Ishikawa (cell line): ENCODE measurements around the gene C6orf15.

Experiments
- CEBPB ChIP-seq: IDR thresholded peaks from 2 replicates; pipeline ENCODE4 v1.6.1; 2012
- CREB1 ChIP-seq: IDR thresholded peaks from 2 replicates; pipeline ENCODE4 v1.6.1; 2012; ENCODE audit warnings: low read depth
- EGR1 ChIP-seq: IDR thresholded peaks from 2 replicates; pipeline ENCODE4 v1.6.1; 2012
- EP300 ChIP-seq: IDR thresholded peaks from 2 replicates; pipeline ENCODE4 v1.6.1; 2012; ENCODE audit warnings: borderline replicate concordance
- FOXM1 ChIP-seq: IDR thresholded peaks from 2 replicates; pipeline ENCODE4 v1.6.1; 2012; ENCODE audit warnings: low read depth, borderline replicate concordance
- MAX ChIP-seq: IDR thresholded peaks from 2 replicates; pipeline ENCODE4 v1.6.1; 2012
- NFIC ChIP-seq: IDR thresholded peaks from 2 replicates; pipeline ENCODE4 v1.6.1; 2012
- REST ChIP-seq: IDR thresholded peaks from 2 replicates; pipeline ENCODE4 v1.6.1; 2012; ENCODE audit warnings: low read depth, mild to moderate bottlenecking
- TAF1 ChIP-seq: IDR thresholded peaks from 2 replicates; pipeline ENCODE4 v1.6.1; 2012; ENCODE audit warnings: low read depth, mild to moderate bottlenecking
- TCF12 ChIP-seq: IDR thresholded peaks from 2 replicates; pipeline ENCODE4 v1.6.1; 2012; ENCODE audit warnings: low read depth
- TEAD4 ChIP-seq: IDR thresholded peaks from 2 replicates; pipeline ENCODE4 v1.6.1; 2012
- YY1 ChIP-seq: IDR thresholded peaks from 2 replicates; pipeline ENCODE4 v1.6.1; 2012; ENCODE audit warnings: low read depth
- ZBTB7A ChIP-seq: IDR thresholded peaks from 2 replicates; pipeline ENCODE4 v1.6.1; 2012; ENCODE audit warnings: low read depth
- TF ChIP-seq, protein P1 (sequence below): IDR thresholded peaks from 2 replicates; pipeline ENCODE4 v1.6.1; 2012

C6orf15 gene

GRCh38 chr6:31107052-31107451 is 5.3 kb downstream of the C6orf15 start:
- TF ChIP-seq TEAD4 (no peak), MAX (no peak), YY1 (no peak), REST (no peak), ZBTB7A (no peak), TCF12 (no peak)
- TF ChIP-seq, protein P1, sequence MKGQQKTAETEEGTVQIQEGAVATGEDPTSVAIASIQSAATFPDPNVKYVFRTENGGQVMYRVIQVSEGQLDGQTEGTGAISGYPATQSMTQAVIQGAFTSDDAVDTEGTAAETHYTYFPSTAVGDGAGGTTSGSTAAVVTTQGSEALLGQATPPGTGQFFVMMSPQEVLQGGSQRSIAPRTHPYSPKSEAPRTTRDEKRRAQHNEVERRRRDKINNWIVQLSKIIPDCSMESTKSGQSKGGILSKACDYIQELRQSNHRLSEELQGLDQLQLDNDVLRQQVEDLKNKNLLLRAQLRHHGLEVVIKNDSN = no peak

DNA sequence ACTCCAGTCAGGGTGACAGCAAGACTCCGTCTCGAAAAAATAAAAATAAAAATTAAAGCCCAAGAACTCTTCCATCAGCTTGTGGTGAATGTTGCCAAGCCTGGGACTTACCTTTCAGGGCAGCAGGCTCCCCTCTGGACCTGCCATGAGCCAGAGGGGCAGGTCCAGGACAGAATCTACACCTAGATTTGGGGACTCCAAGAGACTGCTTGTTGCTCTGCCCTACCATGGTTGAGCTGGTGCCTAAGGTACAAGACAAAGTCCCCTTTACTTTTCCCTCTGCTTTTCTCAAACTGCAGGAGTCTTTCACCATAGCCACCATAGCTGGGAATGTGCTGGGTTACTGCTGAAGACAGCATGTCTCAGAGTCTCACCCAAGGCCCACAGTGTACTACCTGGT is 9.2 kb downstream of the C6orf15 start:
- no peak for TF ChIP-seq TEAD4
- no peak for TF ChIP-seq MAX
- no peak for TF ChIP-seq TAF1
- TF ChIP-seq ZBTB7A = no peak
- TF ChIP-seq YY1 = no peak
- TF ChIP-seq CEBPB = no peak
- TF ChIP-seq EP300 = no peak
- TF ChIP-seq FOXM1 = no peak

DNA sequence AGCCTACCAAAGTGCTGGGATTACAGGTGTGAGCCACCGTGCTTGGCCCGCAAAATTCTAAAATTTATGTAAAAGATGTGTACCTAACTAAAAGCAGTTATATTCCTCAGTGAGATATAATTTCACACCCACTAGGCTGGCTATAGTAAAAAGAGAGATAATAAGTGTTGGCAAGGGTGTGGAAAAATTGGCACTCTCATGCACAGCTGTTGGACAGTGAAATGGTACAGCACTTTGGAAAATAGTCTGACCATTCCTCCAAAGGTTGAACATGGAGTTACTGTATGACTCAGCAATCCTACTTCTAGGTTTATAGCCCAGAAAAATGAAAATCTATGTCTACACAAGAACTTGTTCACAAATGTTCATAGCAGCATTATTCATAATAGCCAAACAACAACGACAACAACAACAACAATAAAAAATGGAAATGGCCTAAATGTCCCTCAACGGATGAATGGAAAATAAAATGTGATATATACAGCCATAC is 13.9 kb downstream of the C6orf15 start:
- TF ChIP-seq FOXM1 (no peak), ZBTB7A (no peak), TEAD4 (no peak), REST (no peak), EP300 (no peak), CEBPB (no peak), MAX (no peak)
- TF ChIP-seq, protein P1 = no peak

GRCh38 chr6:31096656-31097055 is 15.7 kb downstream of the C6orf15 start:
- no peak for TF ChIP-seq TCF12
- TF ChIP-seq TAF1 = no peak
- TF ChIP-seq MAX = no peak
- TF ChIP-seq, protein P1 = no peak
- no peak for TF ChIP-seq EGR1
- TF ChIP-seq CEBPB = no peak
- no peak for TF ChIP-seq TEAD4
- no peak for TF ChIP-seq CREB1
- TF ChIP-seq FOXM1 = no peak
- TF ChIP-seq EP300 = no peak
- no peak for TF ChIP-seq NFIC
- no peak for TF ChIP-seq REST
- no peak for TF ChIP-seq ZBTB7A

DNA sequence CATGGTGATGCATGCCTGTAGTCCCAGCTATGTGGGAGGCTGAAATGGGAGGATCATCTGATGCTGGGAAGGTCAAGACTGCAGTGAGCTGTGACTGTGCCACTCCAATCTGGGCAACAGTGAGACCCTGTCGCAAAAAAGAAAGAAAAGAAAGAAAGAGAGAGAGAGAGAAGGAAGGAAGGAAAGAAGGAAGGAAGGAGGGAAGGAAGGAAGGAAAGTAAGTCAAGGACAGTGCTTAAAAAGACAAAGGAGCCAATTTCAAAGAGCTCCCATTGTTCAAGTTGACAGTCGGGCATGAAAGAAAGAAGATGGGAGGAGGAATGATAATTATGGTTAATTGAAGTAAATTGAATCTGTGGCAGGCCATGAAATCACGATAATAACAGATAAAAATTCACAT is 16.2 kb downstream of the C6orf15 start:
- TF ChIP-seq EP300 (no peak), ZBTB7A (no peak)
